ENCODE data around the gene TOB2.

GRCh38 chr22:41411021-41411851, 35.4 kb downstream of the TOB2 start:
- no peak for TF ChIP-seq CTCF (IDR thresholded peaks at IDR 0.05)
- no peak for TF ChIP-seq POLR2A (IDR thresholded peaks at IDR 0.05)

Data from testis (tissue), 2 donors.